GM18868 (cell line): ENCODE results near the gene CNTNAP2.

Experiments used
- ATAC-seq: cut with Tn5 transposase; IDR thresholded peaks from one replicate; pipeline ENCODE4 v1.9.1; 2021; ENCODE audit warnings: mild to moderate bottlenecking, moderate library complexity; ENCODE audit not compliant: unreplicated experiment

Gene CNTNAP2

GRCh38 chr7:147978201-147978600, 1861.6 kb downstream of the CNTNAP2 start:
- ATAC-seq: no peak

DNA sequence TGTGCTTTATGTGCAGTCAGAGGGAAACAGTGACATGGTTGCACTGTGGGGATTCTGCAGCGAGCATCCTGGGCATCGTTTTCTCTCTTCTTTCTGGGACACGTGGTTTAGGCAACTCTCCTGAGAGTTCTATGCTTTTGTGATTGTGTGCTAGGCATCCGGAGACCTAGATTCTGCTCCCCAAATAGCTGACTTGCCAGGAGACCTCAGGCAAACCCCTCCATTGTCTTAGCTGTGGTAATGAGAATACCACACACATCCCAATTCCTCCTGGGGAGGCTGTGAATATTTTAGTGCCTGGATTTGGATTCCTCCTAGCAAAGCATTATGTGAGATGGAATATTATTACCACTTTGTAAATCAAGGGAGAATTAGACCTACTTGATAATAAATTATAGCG, 1862.0 kb downstream of the CNTNAP2 start:
- ATAC-seq: no peak

- peak; percentile 97 for ATAC-seq
Measured at GRCh38 chr7:147980826-147981813, 1864.5 kb downstream of the CNTNAP2 start.

GRCh38 chr7:147982307-147982706, 1865.7 kb downstream of the CNTNAP2 start:
- no peak for ATAC-seq

DNA sequence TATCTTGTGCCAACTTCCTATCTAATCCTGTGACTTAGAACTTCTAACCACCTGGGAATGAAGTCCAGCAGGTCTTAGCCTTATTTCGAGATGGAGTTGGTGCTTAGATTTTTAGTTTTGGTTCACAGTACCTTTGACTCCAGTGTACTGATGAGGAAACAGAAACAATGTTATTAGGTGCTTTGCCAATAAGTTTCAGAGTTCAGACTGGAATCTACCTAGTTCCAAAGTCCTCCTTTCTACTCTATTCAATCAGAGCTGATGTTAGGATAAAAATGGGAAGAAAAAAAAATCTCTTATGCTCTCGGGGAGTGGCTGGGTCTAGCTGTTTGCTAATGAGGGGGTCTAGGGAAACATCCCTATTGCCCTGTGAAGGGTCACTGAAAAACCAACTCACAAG, 1867.7 kb downstream of the CNTNAP2 start:
- ATAC-seq: no peak

DNA sequence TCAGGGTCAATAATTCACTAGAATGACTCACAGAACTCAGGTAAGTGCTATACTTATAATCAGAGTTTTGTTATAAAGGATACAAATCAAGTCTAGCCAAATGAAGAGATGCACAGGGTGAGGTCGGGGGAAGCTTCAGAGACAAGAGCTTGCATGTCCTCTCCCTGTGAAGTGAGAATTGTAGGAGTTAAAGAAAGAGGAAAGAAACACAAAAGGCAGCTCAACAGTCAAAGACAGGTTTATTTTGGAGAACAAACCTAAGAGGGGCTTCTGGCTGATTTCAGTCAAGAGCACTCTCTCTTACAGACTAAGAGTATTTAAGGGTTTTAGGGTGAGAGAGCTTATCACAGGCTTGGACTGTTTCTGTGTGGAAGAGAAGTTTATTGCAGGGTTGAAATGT, 1873.5 kb downstream of the CNTNAP2 start:
- no peak for ATAC-seq

DNA sequence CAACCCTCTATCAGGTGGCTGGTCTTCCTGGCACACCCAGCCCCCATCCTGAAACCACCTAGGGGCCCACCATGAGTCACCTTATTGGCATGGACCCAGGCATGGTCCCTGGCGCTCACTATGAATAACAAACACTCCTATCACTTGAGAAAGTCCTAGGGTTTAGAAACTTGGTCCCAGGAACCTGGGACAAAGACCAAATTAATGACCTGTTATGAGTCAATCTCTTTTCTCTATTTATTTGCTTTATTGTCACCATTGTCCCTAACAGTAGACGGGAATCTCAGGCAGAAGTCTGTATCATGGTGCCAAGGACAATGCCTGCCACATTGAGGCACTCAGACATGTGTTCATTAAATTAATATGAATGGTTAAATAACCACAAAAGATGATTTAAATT, 1874.3 kb downstream of the CNTNAP2 start:
- no peak for ATAC-seq

DNA sequence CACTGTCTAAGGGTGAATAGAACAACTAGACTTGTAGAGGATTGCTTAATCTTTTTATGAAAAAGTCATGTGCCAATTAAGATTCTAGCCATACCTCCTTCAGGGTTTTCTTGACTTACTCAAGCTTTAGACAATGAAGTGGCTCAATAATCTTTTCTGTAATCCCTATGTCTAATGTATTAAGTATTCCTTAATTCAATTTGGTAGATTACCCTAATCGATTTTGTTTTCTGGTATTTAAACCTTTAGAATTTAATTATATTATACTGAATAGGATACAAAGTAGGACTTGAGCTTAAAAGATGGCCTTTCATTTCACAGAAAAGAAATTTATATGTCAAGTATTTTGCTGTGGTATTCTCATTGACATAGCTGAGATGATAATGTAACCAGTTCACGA, 1876.1 kb downstream of the CNTNAP2 start:
- no peak for ATAC-seq

DNA sequence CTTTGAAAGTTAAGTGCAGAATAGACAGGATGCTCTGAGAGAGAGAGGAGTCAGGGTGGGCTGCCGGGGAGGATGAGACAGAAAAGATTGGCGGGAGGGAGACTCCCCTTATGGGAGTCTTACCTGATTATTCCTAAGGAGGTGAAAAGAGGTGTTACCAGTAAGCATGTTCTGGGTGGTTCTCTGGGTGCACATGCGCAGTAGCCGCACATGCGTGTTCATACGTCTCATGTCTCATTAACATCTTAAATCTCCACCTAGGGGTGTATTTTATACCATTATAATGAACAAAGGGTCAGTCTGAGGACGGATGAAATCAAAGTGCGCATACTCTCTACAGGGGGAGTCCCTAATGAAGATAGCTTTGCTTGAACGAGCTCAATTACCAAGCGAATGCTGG, 1881.0 kb downstream of the CNTNAP2 start:
- no peak for ATAC-seq

DNA sequence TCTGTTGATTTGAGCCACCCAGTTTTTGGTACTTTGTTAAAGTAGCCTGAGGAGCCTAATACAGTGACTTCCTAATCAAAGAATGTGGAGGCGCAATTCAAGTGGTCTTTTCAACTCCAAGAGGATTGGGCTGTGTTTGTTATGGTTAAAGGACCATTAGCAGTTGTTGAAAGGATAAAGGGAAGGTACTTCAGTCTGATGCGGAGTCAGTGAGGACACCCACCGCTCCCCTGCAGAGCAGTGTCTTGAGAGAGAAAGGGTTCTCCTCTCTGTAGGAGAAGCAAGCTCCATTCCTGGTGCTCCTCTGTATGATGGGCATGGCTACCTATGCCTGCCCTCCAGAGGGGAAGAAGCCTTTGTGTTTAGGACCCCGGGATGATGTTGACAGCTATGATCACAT, 1883.4 kb downstream of the CNTNAP2 start:
- ATAC-seq: no peak

GRCh38 chr7:148011753-148012152, 1895.2 kb downstream of the CNTNAP2 start:
- no peak for ATAC-seq

DNA sequence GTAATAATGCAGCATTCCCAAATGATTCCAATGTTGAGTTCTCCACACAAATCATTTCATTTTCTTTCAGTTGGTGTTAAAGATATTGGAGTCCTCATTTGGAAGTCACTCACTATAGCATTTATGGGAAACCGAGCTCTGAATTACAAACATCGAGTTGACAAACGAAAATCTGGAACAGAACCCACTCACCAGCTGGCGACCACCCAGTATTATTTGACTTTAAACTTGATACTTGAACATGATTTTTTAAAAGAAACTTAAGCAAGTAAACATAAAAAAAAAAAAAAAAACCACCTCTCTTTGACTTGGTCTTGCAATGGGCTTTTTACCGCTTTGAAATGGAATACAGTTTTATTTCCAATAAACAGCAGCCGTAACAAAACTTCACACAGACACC, 1897.4 kb downstream of the CNTNAP2 start:
- no peak for ATAC-seq

DNA sequence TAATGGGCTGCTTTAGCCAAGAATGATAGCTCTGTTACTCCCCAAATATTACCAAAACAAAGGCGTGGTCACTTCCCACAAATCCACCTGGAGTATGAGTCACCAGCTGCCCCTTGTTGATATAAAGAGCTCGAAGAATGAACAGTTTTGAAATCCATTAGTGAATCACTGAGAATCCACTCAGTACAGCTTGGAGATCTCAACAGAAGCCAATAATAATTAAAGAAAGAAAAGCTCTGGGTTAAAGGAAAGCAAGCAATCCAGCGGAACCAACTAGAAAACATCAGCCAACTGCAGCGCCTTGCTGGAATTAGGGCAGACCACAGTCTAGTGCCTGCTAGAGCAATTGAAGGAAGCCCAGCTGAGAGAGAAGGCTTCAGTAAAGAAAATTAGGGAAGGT, 1897.9 kb downstream of the CNTNAP2 start:
- ATAC-seq: no peak

GRCh38 chr7:148017126-148017525, 1900.5 kb downstream of the CNTNAP2 start:
- no peak for ATAC-seq

- no peak for ATAC-seq
Measured at GRCh38 chr7:148020679-148021078, 1904.1 kb downstream of the CNTNAP2 start.

GRCh38 chr7:148021507-148022045, 1905.0 kb downstream of the CNTNAP2 start:
- no peak for ATAC-seq

GRCh38 chr7:148022832-148023231, 1906.2 kb downstream of the CNTNAP2 start:
- ATAC-seq: no peak

- ATAC-seq: no peak
Measured at GRCh38 chr7:148026713-148027112, 1910.1 kb downstream of the CNTNAP2 start.

DNA sequence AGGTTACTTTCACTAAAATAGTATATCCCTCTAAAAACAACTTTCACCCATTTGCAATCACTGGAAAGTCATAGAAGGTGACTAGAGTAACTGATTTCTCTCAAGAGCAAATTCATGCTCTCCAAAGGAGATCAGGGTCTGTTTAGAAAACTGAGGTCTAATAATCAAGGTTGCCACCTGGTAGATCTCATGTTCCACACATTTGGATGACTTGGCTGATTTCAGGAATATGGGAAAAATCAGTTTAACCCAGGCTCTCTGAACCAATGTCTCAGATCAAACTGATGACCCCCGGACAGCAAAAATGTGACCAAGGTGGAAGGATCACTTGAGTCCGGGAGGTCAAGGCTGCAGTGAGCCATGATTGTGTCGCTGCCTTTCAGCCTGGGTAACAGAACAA, 1911.6 kb downstream of the CNTNAP2 start:
- no peak for ATAC-seq

GRCh38 chr7:148031019-148031418, 1914.4 kb downstream of the CNTNAP2 start:
- no peak for ATAC-seq

GRCh38 chr7:148031811-148032210, 1915.2 kb downstream of the CNTNAP2 start:
- ATAC-seq: no peak

- no peak for ATAC-seq
Measured at GRCh38 chr7:148035950-148036349, 1919.3 kb downstream of the CNTNAP2 start.
